Vagina (tissue), 2 donors: Measurements from ENCODE around the gene TELO2.

Source experiments
- POLR2AphosphoS5 ChIP-seq, 2 donors: sonication (generic); formaldehyde crosslinking; IDR thresholded peaks; one replicate each; pipeline ENCODE4 v1.9.0; 2017; ENCODE audit warnings: antibody characterized with exemption in 2 of 2, mild to moderate bottlenecking in 2 of 2, low read depth in 1 of 2; ENCODE audit not compliant: insufficient read depth in 1 of 2
- TF ChIP-seq, protein P1 (sequence below), 3 experiments: fragments of 450-650 bp in 2 of 3; fragments of 200-600 bp in 1 of 3; sonication (generic) in 1 of 3; IDR thresholded peaks; one replicate each; pipeline ENCODE4 v1.5.1; 2017 to 2019; ENCODE audit warnings: antibody characterized with exemption in 3 of 3, mild to moderate bottlenecking in 2 of 3, moderate library complexity in 2 of 3

DNA sequence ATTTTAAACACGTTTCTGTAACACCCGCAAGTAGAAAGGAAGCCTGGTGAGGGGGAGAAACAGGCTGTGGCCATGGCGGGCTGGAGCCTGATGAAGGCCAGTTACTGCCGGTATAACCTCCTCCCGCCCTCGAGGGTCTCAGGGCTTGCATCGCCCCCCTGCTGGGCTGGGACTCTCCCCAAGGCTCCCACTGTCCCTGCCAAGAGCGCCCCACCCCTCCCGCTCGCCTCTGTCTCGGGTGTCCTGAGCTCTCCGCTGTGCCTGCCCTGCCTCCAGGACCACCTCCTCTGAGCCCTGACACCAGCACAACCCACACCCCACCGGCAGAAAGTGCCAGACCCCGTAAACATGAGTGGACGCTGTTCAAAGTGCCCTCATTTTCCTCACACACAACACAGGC is 59.0 kb downstream of the TELO2 start:
- TF ChIP-seq, protein P1, sequence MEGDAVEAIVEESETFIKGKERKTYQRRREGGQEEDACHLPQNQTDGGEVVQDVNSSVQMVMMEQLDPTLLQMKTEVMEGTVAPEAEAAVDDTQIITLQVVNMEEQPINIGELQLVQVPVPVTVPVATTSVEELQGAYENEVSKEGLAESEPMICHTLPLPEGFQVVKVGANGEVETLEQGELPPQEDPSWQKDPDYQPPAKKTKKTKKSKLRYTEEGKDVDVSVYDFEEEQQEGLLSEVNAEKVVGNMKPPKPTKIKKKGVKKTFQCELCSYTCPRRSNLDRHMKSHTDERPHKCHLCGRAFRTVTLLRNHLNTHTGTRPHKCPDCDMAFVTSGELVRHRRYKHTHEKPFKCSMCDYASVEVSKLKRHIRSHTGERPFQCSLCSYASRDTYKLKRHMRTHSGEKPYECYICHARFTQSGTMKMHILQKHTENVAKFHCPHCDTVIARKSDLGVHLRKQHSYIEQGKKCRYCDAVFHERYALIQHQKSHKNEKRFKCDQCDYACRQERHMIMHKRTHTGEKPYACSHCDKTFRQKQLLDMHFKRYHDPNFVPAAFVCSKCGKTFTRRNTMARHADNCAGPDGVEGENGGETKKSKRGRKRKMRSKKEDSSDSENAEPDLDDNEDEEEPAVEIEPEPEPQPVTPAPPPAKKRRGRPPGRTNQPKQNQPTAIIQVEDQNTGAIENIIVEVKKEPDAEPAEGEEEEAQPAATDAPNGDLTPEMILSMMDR (IDR thresholded peaks at IDR 0.05), result no peak
- no peak for TF ChIP-seq POLR2AphosphoS5 (IDR thresholded peaks at IDR 0.05; ENCODE audit: insufficient read depth in 1 of 2, low read depth in 1 of 2)
